TTC549 (cell line): ENCODE measurements around the gene MYH7.
"Not testable (repeated sequence)": the region's sequence is repeated elsewhere in the genome, so short reads cannot be mapped to it uniquely, and the experiment has no call there.

Experiments used
- FAIRE-seq: peaks from 2 replicates; lab custom pipeline; 2012; peaks lifted over from hg19 to GRCh38; lab: Jason Lieb, UNC

Gene MYH7

DNA sequence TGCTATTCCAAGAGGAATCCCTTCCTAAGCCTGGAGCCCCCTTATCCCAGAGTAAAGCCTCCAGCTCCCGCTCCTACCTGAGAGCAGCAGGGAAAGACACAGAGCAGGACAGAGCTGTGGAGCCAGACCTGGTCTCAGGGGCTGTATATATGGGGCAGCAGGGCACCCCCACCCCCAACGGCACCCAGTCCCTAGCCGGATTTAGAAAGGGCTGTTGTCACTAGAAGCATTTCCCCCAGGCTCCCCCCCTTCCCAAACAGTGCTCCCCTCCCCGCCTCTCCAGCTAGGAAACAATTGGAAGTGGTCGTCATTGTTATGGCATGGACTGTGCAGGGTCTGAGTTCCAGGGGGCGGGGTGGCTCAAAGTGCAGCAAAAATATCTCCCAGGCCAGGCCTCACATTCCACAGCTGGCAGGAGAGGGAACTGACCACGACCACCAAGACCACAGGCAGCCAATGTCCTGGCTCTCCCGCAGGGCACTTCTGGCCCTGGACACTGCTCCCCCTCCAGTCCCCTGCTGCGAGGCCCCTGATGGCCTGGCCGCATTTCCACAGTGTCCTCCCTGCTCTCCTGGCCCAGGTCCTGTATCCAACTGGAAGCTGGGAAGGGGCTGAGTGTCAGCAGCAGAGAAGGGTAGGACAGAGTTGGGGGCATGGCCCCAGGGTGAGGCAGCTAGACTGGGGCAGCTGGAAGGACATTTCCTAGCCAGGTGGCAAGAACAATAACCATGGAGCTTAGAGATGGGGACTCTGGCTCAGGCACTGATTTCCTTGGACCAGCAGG is at the start of gene MYH7:
Gene MYH7, minus strand, starts transcription at position 118 of the 784 bp plus-strand sequence. CDS start 1,928 bp downstream, outside the sequence.
- FAIRE-seq: no peak

DNA sequence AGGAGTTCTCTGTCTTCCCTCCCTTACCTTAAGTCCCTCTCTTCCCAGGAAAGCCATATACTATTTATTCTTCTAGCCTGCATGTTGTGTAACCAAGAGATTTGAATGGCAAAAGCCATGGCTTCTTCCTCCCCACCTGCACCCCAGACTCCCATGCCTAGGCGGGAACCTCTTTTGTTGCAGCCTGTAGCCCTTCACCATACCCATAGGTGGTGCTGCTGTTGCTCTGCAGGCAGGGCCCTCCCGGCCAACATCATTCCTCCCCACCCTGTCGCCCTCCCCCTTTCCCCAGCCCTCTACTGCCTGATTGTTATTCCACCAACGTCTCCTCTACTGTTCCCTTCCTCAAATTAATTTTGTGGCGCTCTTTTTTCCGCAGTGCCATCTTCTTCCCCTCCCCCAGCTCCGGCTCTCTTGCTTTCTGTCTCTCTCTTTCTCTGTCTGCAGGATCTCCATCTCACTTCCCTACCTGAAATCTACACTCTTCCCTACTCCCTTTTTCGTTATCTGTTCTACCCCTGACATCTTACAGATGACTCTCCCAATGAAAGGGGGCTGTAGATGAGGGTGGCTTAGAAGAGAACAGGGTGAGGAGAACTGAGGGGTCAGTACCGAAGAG is 47.9 kb upstream of the MYH7 start:
- FAIRE-seq: no peak

GRCh38 chr14:23482823-23483148 is 47.3 kb upstream of the MYH7 start:
- FAIRE-seq: no peak

DNA sequence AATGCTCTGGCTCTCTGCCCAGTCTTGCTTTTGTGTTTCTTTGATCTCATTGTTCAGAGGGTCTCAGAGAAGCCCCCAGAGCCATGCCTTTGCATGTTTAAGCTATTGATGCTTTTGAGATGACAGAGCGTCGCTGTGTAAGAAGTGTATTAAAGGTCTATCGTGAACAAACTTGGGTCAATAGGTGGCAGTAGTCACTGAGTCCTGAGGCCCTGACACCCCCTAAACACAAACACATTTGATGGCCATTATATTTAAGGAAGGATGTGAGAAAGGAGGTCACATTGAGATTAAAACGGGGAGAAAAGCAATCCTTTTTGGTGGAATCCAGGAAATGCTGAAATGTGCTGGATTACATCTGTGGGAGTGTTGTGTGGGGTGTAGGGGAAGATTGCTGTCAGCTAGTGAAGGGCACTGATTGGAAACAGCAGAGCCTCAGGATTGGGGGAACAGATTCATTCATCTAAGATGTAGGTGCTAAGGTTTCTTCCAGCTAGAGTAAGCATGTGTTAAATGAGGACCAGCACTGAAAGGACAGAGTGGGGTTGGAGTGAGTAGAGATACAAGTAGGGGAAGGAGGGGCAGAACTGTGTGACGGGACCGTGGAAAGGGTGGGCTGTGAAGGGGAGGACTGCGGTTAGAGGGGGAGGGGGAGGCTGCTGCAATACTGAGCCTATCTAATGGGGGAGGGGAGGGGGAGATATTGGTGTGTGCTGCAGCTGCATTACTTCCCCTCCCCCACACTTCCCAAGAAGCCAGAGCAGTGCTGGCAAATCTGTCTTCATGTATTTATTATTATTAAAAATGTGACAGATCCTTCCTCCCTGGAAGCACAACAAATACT is 46.7 kb upstream of the MYH7 start:
- FAIRE-seq: no peak

DNA sequence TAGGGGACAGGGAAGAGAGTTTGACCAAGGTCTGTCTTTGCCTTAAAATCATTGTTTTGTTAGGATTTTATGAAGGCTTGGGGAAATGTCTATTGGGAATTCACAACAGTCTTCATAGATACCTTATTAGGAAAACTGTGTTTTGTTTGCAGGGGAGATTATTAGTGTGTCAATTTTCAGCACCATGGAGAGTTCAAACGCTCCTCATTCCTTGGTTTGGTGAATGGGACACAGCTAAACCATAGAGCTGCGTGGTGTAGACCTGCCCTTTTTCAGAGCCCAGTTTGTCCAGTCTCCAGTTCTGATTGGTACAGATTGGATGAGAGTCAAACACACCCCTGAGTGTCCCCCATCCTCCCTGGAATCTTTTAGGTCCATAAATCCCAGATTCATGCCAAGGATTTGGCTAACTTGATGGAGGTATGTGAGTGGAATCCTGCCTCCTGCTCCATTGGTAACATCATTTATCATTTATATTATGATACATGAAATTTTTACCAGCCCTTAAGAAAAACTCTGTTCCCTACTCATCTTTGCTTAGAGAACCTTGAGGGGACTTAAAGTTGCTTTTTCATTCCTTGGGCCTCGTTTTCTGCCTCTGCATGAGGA is 46.0 kb upstream of the MYH7 start:
- FAIRE-seq: no peak

- FAIRE-seq: peak; percentile 70
Measured at GRCh38 chr14:23478109-23478759, 42.8 kb upstream of the MYH7 start.

DNA sequence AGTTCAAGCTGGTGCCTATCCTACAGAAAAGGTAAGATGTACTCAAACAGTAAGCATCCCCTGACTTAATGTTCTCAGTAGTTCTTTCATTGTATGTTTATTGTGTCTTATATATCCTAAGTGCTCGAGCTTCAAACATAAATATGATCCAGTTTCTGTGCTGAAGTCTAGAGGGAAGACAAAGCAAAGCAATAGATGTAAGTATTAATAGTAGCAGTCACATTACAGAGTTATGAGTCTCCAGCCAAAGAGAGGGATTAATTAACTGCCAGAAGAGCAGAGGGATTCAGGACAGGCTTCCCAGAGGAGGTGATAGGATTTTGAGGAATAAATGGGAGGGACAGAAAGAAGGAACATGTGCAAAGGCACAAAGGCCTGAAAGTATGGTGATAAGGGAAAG is 35.5 kb upstream of the MYH7 start:
- FAIRE-seq: no peak

DNA sequence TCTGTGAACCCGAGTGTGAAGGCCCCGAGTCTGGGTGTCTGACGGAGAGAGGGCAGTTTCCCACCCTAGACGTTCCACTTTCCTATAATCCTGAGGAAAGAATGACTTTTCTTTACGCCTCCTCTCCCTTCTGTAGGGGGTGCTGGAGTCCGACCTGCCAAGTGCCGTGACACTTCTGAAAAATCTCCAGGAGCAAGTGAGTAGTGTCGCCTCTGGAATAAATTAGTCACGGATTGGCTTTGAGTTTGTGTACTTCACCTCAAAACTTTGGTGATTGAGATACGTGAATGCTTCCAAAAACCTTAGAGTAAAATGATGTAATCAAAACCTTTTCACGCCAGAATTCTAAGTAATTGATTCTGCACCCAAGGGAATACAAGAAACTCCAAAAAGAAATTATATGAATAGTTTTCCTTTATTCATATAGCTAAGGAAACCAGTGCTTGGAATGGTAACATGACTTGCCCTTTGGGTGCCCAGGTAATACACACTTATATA is 34.5 kb upstream of the MYH7 start:
- FAIRE-seq: no peak

- FAIRE-seq: peak; percentile 99
Measured at GRCh38 chr14:23469127-23469905, 33.9 kb upstream of the MYH7 start, which contains the start of gene NGDN. Gene NGDN (plus strand): TSS chr14:23469703. CDS start chr14:23469716, 13 bp downstream.

GRCh38 chr14:23468704-23469126 is 33.3 kb upstream of the MYH7 start:
- FAIRE-seq: no peak

- FAIRE-seq: no peak
Measured at GRCh38 chr14:23465261-23465660, 29.8 kb upstream of the MYH7 start.

DNA sequence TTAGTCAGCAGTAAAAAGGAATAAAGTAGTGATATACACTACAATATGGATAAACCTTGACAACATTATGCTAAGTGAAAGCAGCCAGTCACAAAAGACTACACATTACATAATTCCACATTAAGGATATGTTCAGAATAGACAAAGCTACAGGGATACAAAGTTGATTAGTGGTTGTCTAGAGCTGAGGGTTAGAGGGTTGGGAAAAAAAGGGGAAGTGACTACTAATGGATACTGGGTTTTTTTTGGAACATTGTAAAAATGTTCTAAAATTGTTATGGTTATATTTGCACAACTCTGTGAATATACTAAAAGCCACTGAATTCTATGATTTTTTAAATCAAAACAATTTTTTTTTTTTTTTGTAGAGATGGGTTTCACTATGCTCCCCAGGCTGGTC is 29.2 kb upstream of the MYH7 start:
- FAIRE-seq: no peak

GRCh38 chr14:23460960-23461359 is 25.5 kb upstream of the MYH7 start:
- FAIRE-seq: no peak

DNA sequence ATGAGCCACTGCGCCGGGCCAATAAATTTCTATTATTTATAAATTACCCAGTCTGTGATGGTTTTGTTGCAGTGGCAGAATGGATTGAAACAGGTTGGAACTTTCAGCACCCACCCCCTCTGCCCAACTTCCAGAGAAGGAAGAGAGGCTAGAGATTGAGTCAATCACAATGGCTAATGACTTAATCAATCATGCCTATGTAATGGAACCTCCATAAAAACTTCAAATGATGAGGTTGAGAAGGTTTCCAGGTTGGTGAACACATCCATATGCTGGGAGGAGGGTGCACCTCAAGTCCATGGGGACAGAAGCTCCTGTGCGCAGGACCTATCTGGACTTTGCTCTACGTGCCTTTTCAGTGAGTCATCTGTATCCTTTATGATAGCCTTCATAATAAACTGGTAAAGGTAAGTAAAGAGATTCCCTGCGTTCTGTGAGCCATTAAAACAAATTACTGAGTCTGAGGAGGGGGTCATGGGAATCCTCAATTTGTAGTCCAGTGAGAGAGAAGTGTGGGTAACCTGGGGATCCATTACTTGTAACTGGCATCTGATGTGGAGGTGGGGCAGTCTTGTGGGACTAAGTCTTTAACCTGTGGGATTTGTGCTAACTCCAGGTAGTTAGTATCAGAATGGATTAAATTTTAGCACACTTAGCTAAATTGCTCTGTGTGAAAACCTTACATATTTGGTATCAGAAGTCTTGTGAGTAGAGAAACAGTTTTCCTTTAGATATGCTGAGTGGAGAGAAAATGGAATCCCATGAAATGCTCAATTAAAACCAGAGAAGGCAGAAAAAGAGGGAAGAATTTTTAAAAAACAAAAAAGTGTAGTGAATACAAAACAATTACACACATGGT is 22.4 kb upstream of the MYH7 start:
- no peak for FAIRE-seq

DNA sequence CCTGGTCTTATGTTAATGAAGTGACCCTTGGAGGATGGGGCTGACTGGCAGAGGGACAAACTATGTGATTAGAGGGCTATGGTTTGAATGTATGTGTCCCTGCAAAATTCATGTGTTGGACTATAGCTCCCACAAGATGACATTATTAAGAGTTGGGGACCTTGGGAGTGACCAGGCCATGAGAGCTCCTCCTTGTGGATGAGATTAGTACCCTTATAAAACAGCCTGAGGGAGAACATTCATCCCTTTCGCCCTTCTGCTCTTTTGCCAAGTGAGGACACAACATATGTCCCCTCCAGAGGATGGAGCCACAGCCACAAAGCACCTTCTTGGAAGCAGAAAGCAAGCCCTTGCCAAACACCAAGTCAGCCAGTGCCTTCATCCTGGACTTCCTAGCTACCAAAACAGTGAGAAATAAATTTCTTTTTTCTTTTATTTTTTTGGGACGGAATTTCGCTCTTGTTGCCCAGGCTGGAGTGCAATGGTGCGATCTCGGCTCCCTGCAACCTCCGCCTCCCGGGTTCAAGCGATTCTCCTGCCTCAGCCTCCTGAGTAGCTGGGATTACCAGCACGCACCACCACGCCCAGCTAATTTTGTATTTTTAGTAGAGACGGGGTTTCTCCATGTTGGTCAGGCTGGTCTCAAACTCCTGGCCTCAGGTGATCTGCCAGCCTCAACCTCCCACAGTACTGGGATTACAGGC is 21.6 kb upstream of the MYH7 start:
- not testable (repeated sequence) for FAIRE-seq

GRCh38 chr14:23454445-23454856 is 19.0 kb upstream of the MYH7 start:
- no peak for FAIRE-seq

DNA sequence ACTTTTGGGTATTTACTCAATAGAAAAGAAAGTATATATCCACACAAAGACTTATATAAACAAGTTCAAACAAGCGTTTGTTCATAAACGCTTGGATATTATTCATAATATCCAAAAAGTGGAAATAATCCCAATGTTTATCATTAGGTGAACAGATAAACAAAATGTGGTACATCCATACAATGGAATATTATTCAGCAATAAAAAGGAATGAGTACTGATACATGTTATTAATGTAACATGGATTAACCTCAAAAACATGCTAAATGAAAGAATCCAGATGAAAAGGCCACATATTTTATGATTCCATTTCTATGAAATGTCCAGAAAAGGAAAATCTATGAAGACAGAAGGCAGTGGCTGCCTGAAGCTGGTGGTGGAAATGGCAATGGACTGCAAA is 16.8 kb upstream of the MYH7 start:
- FAIRE-seq: no peak

DNA sequence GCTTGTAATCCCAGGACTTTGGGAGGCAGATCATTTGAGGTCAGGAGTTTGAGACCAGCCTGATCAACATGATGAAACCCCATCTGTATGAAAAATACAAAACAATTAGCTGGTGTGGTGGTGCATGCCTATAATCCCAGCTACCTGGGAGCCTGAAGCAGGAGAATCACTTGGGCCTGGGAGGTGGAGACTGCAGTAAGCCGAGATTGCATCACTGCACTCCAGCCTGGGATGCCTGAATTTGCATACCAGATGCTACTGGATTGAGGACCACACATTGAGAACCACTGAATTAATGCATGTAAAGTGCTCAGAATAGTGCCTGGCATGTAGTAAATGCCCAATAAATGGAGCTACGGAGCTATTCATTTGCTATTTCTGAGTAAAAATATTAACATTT is 14.9 kb upstream of the MYH7 start:
- no peak for FAIRE-seq

DNA sequence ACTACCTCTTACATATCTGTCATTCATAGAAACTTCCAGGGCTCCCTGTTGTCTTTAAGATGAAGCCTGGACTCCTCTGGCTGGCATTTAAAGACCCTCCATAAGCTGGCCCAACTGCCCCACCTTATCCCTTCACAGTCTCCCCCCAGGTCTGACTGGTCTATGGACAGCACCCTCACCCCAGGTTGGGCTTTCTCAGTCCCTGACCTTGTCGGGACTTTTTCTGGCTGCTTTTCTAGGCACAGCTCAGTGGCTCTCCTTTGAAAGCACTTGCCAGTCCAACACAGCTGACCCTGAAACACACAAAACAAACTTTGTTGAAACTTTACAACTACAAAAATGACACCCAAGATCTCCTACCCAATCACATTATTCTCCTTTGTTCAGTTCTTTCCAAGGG is 13.9 kb upstream of the MYH7 start:
- no peak for FAIRE-seq
